GM10248 (cell line): ENCODE measurements around the gene COX5A.

ENCODE experiments used
- CTCF ChIA-PET: fragments of 300-600 bp; sonication (Branson Sonifier 250); formaldehyde crosslinking; extraction: SDS; loops from one replicate; lab custom pipeline; 2021; ENCODE audit warnings: antibody characterized with exemption; lab: Yijun Ruan, JAX
- POLR2A ChIA-PET: fragments of 350-650 bp; sonication (Branson Sonifier 250); formaldehyde crosslinking; extraction: SDS; loops from one replicate; lab custom pipeline; 2020; ENCODE audit warnings: antibody characterized with exemption; lab: Yijun Ruan, JAX
- DNase-seq: peaks from one replicate; pipeline ENCODE4 v3.0.0; 2012; ENCODE audit errors: extremely low spot score
- CTCF ChIP-seq: IDR thresholded peaks from 2 replicates; pipeline ENCODE4 v1.5.1; 2012; ENCODE audit warnings: mild to moderate bottlenecking, low read depth; ENCODE audit errors: extremely low read depth, missing control alignments, control extremely low read depth

The COX5A gene

GRCh38 chr15:74960995-74961588, 23.2 kb upstream of the COX5A start:
- no peak for DNase-seq
- ChIA-PET CTCF (interaction anchor here (0.6 to 7.3 kb wide), 7 partner anchors 10 to 241 kb away, joined by 3 to 53 read pairs (median 4); partner anchors contain the start of gene C15orf39), POLR2A (no interaction called here)
- TF ChIP-seq CTCF: no peak

- CTCF ChIA-PET: interaction anchor here (0.8 to 7.3 kb wide), 9 partner anchors 9 to 323 kb away, joined by 3 to 53 read pairs (median 3); partner anchors contain the start of gene C15orf39
These were observed 22.4 kb upstream of the COX5A start for GRCh38 chr15:74960286-74960685.

GRCh38 chr15:74959586-74959939, 21.7 kb upstream of the COX5A start:
- ChIA-PET POLR2A (no interaction called here), CTCF (interaction anchor here (0.8 to 7.3 kb wide), 7 partner anchors 8 to 328 kb away, joined by 3 to 53 read pairs (median 3); partner anchors contain the start of gene C15orf39)
- no peak for TF ChIP-seq CTCF
- no peak for DNase-seq

More at GRCh38 chr15:74960286-74960685, 22.4 kb upstream of the COX5A start:
- POLR2A ChIA-PET: no interaction called here
- no peak for DNase-seq
- TF ChIP-seq CTCF: no peak

GRCh38 chr15:74958908-74959585, 21.2 kb upstream of the COX5A start:
- POLR2A ChIA-PET: interaction anchor here (0.5 kb wide), 1 partner anchor 287 kb away, joined by 3 read pairs; no protein-coding TSS in a partner anchor
- no peak for DNase-seq

GRCh38 chr15:74958320-74958907, 20.5 kb upstream of the COX5A start:
- ChIA-PET POLR2A (interaction anchor here (0.5 kb wide), 1 partner anchor 288 kb away, joined by 3 read pairs; no protein-coding TSS in a partner anchor), CTCF (interaction anchor here (0.9 to 7.3 kb wide), 3 partner anchors 7 to 326 kb away, joined by 3 to 53 read pairs (median 3); no protein-coding TSS in a partner anchor)
- DNase-seq: no peak
- no peak for TF ChIP-seq CTCF

More at GRCh38 chr15:74958908-74959585, 21.2 kb upstream of the COX5A start:
- CTCF ChIA-PET: interaction anchor here (0.9 to 7.3 kb wide), 5 partner anchors 8 to 327 kb away, joined by 3 to 53 read pairs (median 3); partner anchors contain the start of gene C15orf39
- no peak for TF ChIP-seq CTCF

GRCh38 chr15:74957476-74958035, 19.7 kb upstream of the COX5A start:
- ChIA-PET POLR2A (no interaction called here), CTCF (interaction anchor here (0.7 to 4.4 kb wide), 10 partner anchors 9 to 635 kb away, joined by 3 to 33 read pairs (median 4); no protein-coding TSS in a partner anchor)
- TF ChIP-seq CTCF: no peak
- no peak for DNase-seq
